ENCODE data around the gene GTF2I. TPM values are rescaled to one million over a fixed set of nuclear protein-coding genes. Genes with fewer than 3 reads are reported as not detected.

Gene GTF2I
- total and polyA plus RNA-seq, 2 experiments from 2014 or later: 204 to 219 TPM

DNA sequence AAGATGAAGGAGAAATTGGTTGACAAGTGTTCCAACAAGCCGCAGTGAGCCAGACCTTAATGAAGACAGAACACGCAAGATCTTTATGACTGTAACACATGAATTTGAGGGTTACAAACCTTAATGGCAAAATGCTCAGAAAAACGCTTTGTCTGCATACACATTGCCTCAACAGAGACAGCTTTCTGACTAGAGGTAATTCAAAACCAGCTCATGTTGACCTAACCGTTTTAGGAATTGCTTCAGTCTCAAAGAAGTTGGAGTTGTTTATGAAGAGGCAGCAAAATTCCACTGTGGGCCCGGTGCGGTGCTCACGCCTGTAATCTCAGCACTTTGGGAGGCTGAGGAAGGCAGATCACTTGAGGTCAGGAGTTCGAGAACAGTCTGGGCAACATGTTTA lies 2.2 kb upstream of the GTF2I start:
- Mint-ChIP-seq H3K36me3 (ENCODE audit: low read depth) (peaks cover 22% of the 10 kb centered on the region), H3K27ac (peak overlapping the region; percentile 98; the same call in 1 of the 2 replicates), H3K27me3 (ENCODE audit: insufficient read depth, low read depth, poor library complexity) (peaks cover 23% of the 10 kb centered on the region), H3K4me1 (peaks cover 45% of the 10 kb centered on the region), H3K9me3 (peaks cover 10% of the 10 kb centered on the region), H3K4me3 (peak overlapping the region; percentile 79)
- no peaks in the 10 kb centered on the region for H3K36me3 ChIP-seq (ENCODE audit: insufficient read depth)
- DNase-seq (ENCODE audit: low spot score) (no peak), ATAC-seq (no peak)
- TF ChIP-seq NANOG (IDR thresholded peaks at IDR 0.05; ENCODE audit: borderline replicate concordance) (no peak), JUNB (IDR thresholded peaks at IDR 0.05; ENCODE audit: unreplicated experiment) (no peak), STAT1 (IDR thresholded peaks at IDR 0.05; ENCODE audit: unreplicated experiment) (no peak), ZNF114 (CRISPR knock-in tag; IDR thresholded peaks at IDR 0.05) (no peak), ETS1 (IDR thresholded peaks at IDR 0.05) (no peak), EZH2 (IDR thresholded peaks at IDR 0.05; ENCODE audit: low read depth, unreplicated experiment) (no peak), CREB1 (CRISPR knock-in tag; IDR thresholded peaks at IDR 0.05; ENCODE audit: low read depth) (no peak), POLR2AphosphoS5 (IDR thresholded peaks at IDR 0.05; ENCODE audit: low read depth) (no peak), ZNF331 (CRISPR knock-in tag; IDR thresholded peaks at IDR 0.05; ENCODE audit: low read depth) (no peak), REST (IDR thresholded peaks at IDR 0.05; ENCODE audit: unreplicated experiment) (no peak), EZH2phosphoT487 (IDR thresholded peaks at IDR 0.05; ENCODE audit: unreplicated experiment) (no peak)
- TF ChIP-seq, protein P1, sequence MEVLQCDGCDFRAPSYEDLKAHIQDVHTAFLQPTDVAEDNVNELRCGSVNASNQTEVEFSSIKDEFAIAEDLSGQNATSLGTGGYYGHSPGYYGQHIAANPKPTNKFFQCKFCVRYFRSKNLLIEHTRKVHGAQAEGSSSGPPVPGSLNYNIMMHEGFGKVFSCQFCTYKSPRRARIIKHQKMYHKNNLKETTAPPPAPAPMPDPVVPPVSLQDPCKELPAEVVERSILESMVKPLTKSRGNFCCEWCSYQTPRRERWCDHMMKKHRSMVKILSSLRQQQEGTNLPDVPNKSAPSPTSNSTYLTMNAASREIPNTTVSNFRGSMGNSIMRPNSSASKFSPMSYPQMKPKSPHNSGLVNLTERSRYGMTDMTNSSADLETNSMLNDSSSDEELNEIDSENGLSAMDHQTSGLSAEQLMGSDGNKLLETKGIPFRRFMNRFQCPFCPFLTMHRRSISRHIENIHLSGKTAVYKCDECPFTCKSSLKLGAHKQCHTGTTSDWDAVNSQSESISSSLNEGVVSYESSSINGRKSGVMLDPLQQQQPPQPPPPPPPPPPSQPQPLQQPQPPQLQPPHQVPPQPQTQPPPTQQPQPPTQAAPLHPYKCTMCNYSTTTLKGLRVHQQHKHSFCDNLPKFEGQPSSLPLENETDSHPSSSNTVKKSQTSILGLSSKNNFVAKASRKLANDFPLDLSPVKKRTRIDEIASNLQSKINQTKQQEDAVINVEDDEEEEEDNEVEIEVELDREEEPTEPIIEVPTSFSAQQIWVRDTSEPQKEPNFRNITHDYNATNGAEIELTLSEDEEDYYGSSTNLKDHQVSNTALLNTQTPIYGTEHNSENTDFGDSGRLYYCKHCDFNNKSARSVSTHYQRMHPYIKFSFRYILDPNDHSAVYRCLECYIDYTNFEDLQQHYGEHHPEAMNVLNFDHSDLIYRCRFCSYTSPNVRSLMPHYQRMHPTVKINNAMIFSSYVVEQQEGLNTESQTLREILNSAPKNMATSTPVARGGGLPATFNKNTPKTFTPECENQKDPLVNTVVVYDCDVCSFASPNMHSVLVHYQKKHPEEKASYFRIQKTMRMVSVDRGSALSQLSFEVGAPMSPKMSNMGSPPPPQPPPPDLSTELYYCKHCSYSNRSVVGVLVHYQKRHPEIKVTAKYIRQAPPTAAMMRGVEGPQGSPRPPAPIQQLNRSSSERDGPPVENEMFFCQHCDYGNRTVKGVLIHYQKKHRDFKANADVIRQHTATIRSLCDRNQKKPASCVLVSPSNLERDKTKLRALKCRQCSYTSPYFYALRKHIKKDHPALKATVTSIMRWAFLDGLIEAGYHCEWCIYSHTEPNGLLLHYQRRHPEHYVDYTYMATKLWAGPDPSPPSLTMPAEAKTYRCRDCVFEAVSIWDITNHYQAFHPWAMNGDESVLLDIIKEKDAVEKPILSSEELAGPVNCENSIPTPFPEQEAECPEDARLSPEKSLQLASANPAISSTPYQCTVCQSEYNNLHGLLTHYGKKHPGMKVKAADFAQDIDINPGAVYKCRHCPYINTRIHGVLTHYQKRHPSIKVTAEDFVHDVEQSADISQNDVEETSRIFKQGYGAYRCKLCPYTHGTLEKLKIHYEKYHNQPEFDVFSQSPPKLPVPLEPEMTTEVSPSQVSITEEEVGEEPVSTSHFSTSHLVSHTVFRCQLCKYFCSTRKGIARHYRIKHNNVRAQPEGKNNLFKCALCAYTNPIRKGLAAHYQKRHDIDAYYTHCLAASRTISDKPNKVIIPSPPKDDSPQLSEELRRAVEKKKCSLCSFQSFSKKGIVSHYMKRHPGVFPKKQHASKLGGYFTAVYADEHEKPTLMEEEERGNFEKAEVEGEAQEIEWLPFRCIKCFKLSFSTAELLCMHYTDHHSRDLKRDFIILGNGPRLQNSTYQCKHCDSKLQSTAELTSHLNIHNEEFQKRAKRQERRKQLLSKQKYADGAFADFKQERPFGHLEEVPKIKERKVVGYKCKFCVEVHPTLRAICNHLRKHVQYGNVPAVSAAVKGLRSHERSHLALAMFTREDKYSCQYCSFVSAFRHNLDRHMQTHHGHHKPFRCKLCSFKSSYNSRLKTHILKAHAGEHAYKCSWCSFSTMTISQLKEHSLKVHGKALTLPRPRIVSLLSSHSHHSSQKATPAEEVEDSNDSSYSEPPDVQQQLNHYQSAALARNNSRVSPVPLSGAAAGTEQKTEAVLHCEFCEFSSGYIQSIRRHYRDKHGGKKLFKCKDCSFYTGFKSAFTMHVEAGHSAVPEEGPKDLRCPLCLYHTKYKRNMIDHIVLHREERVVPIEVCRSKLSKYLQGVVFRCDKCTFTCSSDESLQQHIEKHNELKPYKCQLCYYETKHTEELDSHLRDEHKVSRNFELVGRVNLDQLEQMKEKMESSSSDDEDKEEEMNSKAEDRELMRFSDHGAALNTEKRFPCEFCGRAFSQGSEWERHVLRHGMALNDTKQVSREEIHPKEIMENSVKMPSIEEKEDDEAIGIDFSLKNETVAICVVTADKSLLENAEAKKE (CRISPR knock-in tag; IDR thresholded peaks at IDR 0.05): no peak
- TF ChIP-seq, protein P2, sequence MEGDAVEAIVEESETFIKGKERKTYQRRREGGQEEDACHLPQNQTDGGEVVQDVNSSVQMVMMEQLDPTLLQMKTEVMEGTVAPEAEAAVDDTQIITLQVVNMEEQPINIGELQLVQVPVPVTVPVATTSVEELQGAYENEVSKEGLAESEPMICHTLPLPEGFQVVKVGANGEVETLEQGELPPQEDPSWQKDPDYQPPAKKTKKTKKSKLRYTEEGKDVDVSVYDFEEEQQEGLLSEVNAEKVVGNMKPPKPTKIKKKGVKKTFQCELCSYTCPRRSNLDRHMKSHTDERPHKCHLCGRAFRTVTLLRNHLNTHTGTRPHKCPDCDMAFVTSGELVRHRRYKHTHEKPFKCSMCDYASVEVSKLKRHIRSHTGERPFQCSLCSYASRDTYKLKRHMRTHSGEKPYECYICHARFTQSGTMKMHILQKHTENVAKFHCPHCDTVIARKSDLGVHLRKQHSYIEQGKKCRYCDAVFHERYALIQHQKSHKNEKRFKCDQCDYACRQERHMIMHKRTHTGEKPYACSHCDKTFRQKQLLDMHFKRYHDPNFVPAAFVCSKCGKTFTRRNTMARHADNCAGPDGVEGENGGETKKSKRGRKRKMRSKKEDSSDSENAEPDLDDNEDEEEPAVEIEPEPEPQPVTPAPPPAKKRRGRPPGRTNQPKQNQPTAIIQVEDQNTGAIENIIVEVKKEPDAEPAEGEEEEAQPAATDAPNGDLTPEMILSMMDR (conservative IDR thresholded peaks at IDR 0.05; ENCODE audit: low read depth in 2 of 2): no peak
- H3K27me3 ChIP-seq (ENCODE audit: insufficient read depth): no peaks in the 10 kb centered on the region
- H3K27ac ChIP-seq (ENCODE audit: low read depth): peak overlapping the region; percentile 100
- peaks cover 22% of the 10 kb centered on the region for H3F3A ChIP-seq (replicated peaks; ENCODE audit: low read depth)
- no peaks in the 10 kb centered on the region for H3K9me2 ChIP-seq (ENCODE audit: insufficient read depth)
- H2AFZ ChIP-seq: no peak overlapping the region
- H3K4me3 ChIP-seq: peak overlapping the region; percentile 75; the same call in 1 of the 2 replicates
- H4K20me1 ChIP-seq (replicated peaks; ENCODE audit: insufficient read depth): no peaks in the 10 kb centered on the region
- peaks cover 34% of the 10 kb centered on the region for H3K4me1 ChIP-seq (ENCODE audit: insufficient read depth)
- peaks cover 15% of the 10 kb centered on the region for H3K79me2 ChIP-seq (replicated peaks; ENCODE audit: insufficient read depth)
- H3K4me2 ChIP-seq: 0 out of 2 replicates have a peak overlapping the region, but pooled peaks have one; percentile 87
